Activated CD4-positive, alpha-beta T cell treated with anti-CD3 and anti-CD28 coated beads, Interleukin-2, amount 10 ng/mL, durations not matched to agents 7 days and 5 days (primary cell): Measurements from ENCODE around the gene HYOU1. TPM values are rescaled to one million over a fixed set of nuclear protein-coding genes. Genes with fewer than 3 reads are reported as not detected.
"Not testable (repeated sequence)": the region's sequence is repeated elsewhere in the genome, so short reads cannot be mapped to it uniquely, and the experiment has no call there.

Experiments
- CTCF ChIA-PET: fragments of 350-600 bp; sonication (Branson Sonifier 250); formaldehyde crosslinking; loops from one replicate; lab custom pipeline; 2021; ENCODE audit warnings: antibody characterized with exemption; lab: Charles Lee
- POLR2A ChIA-PET: fragments of 350-600 bp; sonication (Branson Sonifier 250); formaldehyde crosslinking; loops from one replicate; lab custom pipeline; 2021; ENCODE audit warnings: antibody characterized with exemption; lab: Charles Lee
- DNase-seq: peaks from one replicate; pipeline ENCODE4 v3.0.0-alpha.2; 2020
- H3K27ac Mint-ChIP-seq: one replicate; pipeline ENCODE4 v1.8.0; 2021; ENCODE audit warnings: mild to moderate bottlenecking, moderate library complexity, mixed read lengths
- H3K27me3 Mint-ChIP-seq: one replicate; pipeline ENCODE4 v1.8.0; 2021; ENCODE audit warnings: mixed read lengths
- H3K36me3 Mint-ChIP-seq: one replicate; pipeline ENCODE4 v1.8.0; 2021; ENCODE audit warnings: low read depth, mixed read lengths
- H3K4me1 Mint-ChIP-seq: one replicate; pipeline ENCODE4 v1.8.0; 2021; ENCODE audit warnings: mixed read lengths
- H3K4me3 Mint-ChIP-seq: one replicate; pipeline ENCODE4 v1.8.0; 2021; ENCODE audit warnings: mild to moderate bottlenecking, moderate library complexity, mixed read lengths
- H3K9me3 Mint-ChIP-seq: one replicate; pipeline ENCODE4 v1.8.0; 2021; ENCODE audit warnings: mixed read lengths
- total RNA-seq, 2 experiments: library from RNA; stranded (reverse); gene quantifications; one replicate each; pipeline ENCODE4 v1.2.3, GENCODE V29; 2021

HYOU1 gene
- total RNA-seq, 2 experiments from 2014 or later: 117 to 119 TPM

DNA sequence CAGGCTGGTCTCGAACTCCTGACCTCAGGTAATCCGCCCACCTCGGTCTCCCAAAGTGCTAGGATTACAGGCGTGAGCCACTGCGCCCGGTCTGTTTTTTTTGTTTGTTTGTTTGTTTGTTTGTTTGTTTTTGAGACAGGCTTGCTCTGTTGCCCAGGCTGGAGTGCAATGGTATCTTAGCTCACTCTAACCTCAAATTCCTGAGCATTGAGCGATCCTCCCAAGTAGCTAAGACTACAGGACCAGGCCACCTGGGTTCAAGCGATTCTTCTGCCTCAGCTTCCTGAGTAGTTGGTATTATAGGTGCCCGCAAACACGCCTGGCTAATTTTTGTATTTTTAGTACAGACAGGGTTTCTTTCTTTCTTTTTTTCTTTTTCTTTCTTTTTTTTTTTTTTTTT is 23.6 kb downstream of the HYOU1 start:
- CTCF ChIA-PET: interaction anchor here (0.6 to 1.4 kb wide), 8 partner anchors 9 to 292 kb away, joined by 3 to 6 read pairs (median 3); no protein-coding TSS in a partner anchor
- H3K27ac Mint-ChIP-seq, H3K36me3 Mint-ChIP-seq, DNase-seq, H3K9me3 Mint-ChIP-seq, POLR2A ChIA-PET, H3K4me3 Mint-ChIP-seq, H3K27me3 Mint-ChIP-seq: not testable (repeated sequence)
- H3K4me1 Mint-ChIP-seq: peaks cover 22% of the 10 kb centered on the region

DNA sequence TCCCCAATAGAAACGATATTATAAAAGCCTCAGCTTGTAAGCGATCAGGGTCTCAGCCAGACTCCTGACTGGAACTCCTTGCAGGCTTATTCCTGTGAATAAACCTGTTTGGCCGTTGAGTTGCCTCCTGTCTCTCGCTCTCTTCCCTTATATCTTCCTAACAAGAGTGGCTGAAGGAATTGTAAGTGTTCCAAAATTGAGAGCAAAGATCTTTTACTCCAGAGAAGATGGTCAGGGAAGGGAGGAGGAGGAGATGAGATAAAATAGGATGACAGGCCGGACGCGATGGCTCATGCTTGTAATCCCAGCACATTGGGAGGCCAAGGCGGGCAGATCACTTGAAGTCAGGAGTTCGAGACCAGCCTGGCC is 25.1 kb downstream of the HYOU1 start:
- DNase-seq: no peak
- ChIA-PET CTCF (interaction anchor here (0.8 to 2.3 kb wide), 12 partner anchors 9 to 289 kb away, joined by 3 to 15 read pairs (median 5); no protein-coding TSS in a partner anchor), POLR2A (no interaction called here)
- Mint-ChIP-seq H3K27ac (no peak overlapping the region), H3K4me3 (no peak overlapping the region), H3K36me3 (peaks cover 13% of the 10 kb centered on the region), H3K9me3 (no peaks in the 10 kb centered on the region), H3K27me3 (no peaks in the 10 kb centered on the region), H3K4me1 (peaks cover 26% of the 10 kb centered on the region)

DNA sequence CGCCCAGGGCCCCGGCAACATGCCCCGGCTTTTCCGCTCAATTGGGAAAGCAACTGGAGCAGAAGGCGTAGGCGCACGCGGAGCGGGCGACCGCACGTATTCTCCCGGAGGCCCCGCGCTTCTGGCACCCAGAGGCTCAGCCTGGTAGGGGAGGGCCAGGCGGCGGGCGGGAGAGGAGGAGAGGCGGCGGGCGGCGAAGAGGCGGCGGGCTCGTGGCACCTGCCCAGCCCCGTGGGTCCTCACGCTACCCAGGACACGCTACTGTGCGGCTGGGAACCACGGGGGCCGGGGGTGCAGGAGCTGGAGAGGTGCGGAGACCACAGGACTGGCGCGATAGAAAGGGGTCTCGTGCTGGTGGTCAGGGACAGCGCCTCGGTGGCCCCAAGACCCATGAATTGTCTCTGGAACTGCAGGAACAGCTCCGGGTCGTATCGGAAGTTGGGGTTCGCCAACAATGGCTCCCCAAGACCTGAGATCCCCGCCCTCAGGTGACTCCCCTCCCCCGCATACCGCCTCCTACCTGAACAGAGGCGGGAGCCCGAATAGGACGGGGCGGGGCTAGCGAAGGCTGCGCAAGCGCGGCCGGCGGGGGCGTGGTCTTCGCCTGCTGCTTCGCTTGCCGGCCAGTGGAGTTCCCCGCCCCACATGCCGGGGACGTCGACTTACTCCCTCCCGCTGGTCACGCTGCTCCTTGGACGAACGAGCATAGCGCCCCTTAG is 26.5 kb downstream of the HYOU1 start, which contains the start of gene SLC37A4:
Gene SLC37A4 (minus strand): TSS at position 549 of the 719 bp plus-strand sequence.
- peaks cover 15% of the 10 kb centered on the region for H3K36me3 Mint-ChIP-seq
- DNase-seq: peak; percentile 98
- H3K9me3 Mint-ChIP-seq: no peaks in the 10 kb centered on the region
- POLR2A ChIA-PET: interaction anchor here (0.6 to 0.7 kb wide), 2 partner anchors 12 to 88 kb away, joined by 3 read pairs; partner anchors contain the start of genes RPS25 and TRAPPC4
- peak within 1 kb of the TSS; percentile 81 for H3K27ac Mint-ChIP-seq
- no peaks in the 10 kb centered on the region for H3K27me3 Mint-ChIP-seq
- peaks cover 28% of the 10 kb centered on the region for H3K4me1 Mint-ChIP-seq
- peak within 1 kb of the TSS; percentile 70 for H3K4me3 Mint-ChIP-seq
- CTCF ChIA-PET: interaction anchor here (0.7 to 2.3 kb wide), 16 partner anchors 7 to 307 kb away, joined by 3 to 15 read pairs (median 4); partner anchors contain the start of gene BCL9L

DNA sequence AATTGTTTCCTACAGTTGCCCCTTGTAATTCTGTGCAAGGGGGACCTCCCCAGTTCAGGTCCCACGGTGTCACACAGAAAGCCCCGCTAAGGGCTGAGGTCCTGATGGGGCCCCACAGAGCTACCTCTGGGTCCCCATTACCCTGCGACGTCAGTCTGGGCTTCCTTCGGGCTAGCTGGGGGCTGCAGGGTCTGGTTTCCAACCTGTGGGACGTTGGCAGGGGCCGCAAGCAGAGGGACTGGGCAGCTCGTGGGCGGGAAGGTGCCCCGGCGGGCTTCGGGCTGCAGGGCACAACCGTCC is 27.0 kb downstream of the HYOU1 start:
- POLR2A ChIA-PET: interaction anchor here (0.7 kb wide), 1 partner anchor 12 kb away, joined by 3 read pairs; the partner anchor contains the start of genes RPS25 and TRAPPC4
- H3K4me3 Mint-ChIP-seq: peak overlapping the region; percentile 70
- peaks cover 31% of the 10 kb centered on the region for H3K4me1 Mint-ChIP-seq
- H3K27me3 Mint-ChIP-seq: no peaks in the 10 kb centered on the region
- no peaks in the 10 kb centered on the region for H3K9me3 Mint-ChIP-seq
- CTCF ChIA-PET: interaction anchor here (0.7 to 2.3 kb wide), 10 partner anchors 11 to 308 kb away, joined by 3 to 15 read pairs (median 4); partner anchors contain the start of gene BCL9L
- DNase-seq: no peak
- H3K36me3 Mint-ChIP-seq: peaks cover 20% of the 10 kb centered on the region
- H3K27ac Mint-ChIP-seq: peak overlapping the region; percentile 81

DNA sequence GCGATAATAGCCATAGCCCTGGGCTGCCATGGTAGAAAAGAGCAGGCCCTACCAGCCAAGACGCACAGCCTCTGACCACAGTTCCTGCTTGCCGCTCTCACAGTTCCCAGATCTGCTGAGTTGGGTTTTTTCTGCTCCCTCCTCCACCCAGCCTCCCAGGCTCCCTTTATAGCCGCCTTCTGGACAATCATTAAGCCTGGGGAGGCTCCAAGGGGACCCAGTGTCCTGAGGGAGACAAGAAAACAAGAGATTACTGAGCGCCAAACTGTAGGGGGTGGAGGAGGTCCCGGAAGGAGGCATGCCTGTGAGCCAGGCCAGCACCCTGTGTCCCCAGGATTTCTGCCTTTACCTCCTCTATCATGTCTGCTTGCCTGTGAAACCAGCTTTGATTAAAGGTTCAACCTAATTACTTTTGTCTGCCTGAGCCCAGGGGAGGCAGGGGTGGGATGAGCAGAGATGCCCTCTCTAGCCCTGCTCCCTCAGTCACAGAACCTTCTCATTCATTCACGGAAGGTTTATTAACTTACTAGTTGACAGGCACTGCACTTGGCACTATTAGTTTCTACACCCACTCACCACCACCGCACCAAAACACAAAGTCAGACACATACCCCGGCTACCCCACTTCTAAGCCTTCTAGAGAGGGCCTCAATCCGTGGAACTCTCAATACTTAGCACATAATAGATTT is 27.5 kb downstream of the HYOU1 start:
- Mint-ChIP-seq H3K36me3 (peaks cover 24% of the 10 kb centered on the region), H3K4me3 (peak overlapping the region; percentile 70)
- POLR2A ChIA-PET: no interaction called here

DNA sequence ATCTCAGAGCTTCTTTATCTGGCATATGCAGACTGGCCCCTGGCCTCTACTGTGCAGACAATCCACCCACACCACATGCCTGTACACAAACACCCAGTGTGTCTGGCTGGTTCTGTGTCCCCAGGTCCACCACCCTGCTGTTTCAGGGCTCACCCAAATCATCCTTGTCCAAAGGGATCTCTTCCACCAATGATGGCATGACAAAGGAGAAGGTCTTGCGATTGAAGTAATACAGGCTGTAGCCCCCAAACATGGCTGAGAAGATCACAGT is 28.0 kb downstream of the HYOU1 start:
- ChIA-PET POLR2A (no interaction called here), CTCF (interaction anchor here (1.5 kb wide), 1 partner anchor 10 kb away, joined by 5 read pairs; no protein-coding TSS in a partner anchor)
- Mint-ChIP-seq H3K4me1 (peaks cover 38% of the 10 kb centered on the region), H3K9me3 (no peaks in the 10 kb centered on the region), H3K36me3 (peaks cover 27% of the 10 kb centered on the region), H3K4me3 (peak overlapping the region; percentile 70), H3K27ac (peak overlapping the region; percentile 81), H3K27me3 (no peaks in the 10 kb centered on the region)
- DNase-seq: no peak

More for the DNA sequence above, 27.5 kb downstream of the HYOU1 start:
- Mint-ChIP-seq H3K4me1 (peaks cover 35% of the 10 kb centered on the region), H3K27me3 (no peaks in the 10 kb centered on the region), H3K27ac (peak overlapping the region; percentile 81), H3K9me3 (no peaks in the 10 kb centered on the region)
- peak; percentile 16 for DNase-seq
- CTCF ChIA-PET: interaction anchor here (1.2 to 2.3 kb wide), 7 partner anchors 10 to 308 kb away, joined by 3 to 15 read pairs (median 4); partner anchors contain the start of gene BCL9L

DNA sequence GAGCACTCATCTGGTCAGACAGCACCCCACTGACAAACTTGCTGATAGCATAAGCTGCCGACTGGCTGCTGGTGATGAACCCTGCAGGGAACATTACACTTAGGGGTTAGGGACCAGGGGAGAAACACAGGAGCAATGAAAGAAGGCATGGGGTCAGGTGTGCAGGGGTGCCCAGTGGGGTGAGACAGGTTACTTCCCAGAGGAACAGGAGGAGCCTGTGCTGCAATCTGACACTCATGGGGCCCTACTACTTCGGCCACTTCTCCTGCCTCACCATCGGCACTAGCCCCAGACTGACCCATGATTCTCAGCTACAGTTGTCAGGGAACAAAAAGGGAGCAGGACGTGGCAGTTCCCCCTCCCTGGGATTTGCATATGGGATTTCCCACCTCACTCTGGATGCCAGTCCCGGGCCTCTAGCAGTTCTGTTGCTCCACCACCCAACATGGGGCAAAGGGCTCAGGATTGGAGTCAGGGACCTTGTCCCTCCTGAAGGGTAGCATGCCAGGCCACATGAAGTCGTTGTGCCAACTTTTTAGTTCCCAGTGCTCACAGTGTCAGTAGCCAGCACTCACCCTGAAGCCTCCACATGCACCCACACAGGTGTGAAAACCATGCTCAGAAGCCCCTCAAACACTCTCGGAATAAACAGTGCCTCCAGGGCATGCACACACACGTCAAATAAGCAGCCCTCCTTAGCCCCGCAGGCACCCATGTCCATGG is 28.5 kb downstream of the HYOU1 start:
- ChIA-PET CTCF (interaction anchor here (1.6 to 2.1 kb wide), 2 partner anchors 22 to 30 kb away, joined by 3 to 4 read pairs; partner anchors contain the start of gene CENATAC), POLR2A (no interaction called here)
- peaks cover 42% of the 10 kb centered on the region for H3K4me1 Mint-ChIP-seq
- H3K36me3 Mint-ChIP-seq: peaks cover 28% of the 10 kb centered on the region
- peak overlapping the region; percentile 70 for H3K4me3 Mint-ChIP-seq
- H3K9me3 Mint-ChIP-seq: no peaks in the 10 kb centered on the region
- DNase-seq: no peak
- H3K27ac Mint-ChIP-seq: peak overlapping the region; percentile 81
- H3K27me3 Mint-ChIP-seq: no peaks in the 10 kb centered on the region

DNA sequence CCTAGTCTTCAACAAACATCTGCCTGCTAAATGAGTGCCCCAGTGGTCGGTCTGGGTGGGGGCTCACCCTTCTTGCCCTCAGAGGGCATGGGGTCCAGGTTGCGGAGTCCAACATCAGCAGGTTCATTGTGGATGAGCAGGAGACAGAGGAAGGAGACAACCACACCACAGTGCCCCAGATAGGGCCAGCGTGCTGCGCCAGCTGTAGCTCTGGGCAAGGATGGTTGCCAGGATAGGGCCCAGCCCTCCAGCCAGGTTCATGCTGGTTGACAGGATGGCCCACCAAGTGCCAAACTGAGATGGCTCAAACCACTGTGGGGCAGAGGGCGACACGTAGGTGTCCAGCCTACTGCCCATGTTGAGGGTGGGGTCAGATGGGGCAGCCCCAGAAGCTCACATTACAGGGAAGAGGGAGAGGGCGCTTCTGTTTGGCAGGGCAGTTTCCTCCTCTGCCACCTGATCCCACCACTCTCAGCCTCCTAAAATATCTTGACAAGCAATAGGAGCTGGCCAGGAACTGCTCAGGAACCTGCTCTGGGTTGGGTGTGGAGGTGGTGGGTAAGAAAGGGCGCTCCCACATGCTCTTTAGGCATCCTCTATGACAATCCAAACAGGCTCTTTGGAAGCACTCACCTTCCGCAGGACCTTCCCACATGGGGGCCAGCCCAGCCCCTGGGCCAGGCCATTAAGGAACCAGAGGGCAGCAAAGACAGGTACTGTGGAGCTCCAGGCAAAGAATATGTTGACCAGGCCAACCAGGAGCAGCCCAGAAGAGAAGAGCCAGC is 29.3 kb downstream of the HYOU1 start:
- DNase-seq: no peak
- Mint-ChIP-seq H3K4me3 (peak overlapping the region; percentile 1), H3K27me3 (no peaks in the 10 kb centered on the region), H3K9me3 (no peaks in the 10 kb centered on the region), H3K27ac (peak overlapping the region; percentile 15), H3K4me1 (peaks cover 47% of the 10 kb centered on the region), H3K36me3 (peaks cover 33% of the 10 kb centered on the region)
- POLR2A ChIA-PET: no interaction called here
- CTCF ChIA-PET: interaction anchor here (1.0 to 2.1 kb wide), 3 partner anchors 23 to 33 kb away, joined by 3 to 4 read pairs (median 3); partner anchors contain the start of gene CENATAC

DNA sequence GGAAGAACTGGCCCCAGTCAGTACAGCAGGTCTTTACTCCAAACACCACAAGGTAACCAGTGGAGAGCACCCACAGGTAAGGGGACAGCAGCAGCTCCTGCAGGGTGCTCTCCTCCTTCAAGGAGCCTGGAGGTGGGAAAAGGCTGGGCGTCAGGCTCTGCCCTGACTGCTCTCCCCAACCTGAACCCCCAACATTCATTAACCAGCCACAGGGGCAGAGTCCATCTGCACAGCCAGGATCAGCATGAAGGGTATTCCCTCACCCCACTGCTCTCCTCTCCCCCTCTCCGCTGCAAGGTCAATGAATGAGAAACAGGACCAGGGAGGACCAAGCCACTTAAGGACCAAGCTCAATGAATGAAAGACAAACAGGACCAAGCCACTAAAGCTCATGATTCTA is 30.0 kb downstream of the HYOU1 start:
- CTCF ChIA-PET: interaction anchor here (1.0 to 2.1 kb wide), 3 partner anchors 24 to 33 kb away, joined by 3 to 4 read pairs (median 3); partner anchors contain the start of gene CENATAC

DNA sequence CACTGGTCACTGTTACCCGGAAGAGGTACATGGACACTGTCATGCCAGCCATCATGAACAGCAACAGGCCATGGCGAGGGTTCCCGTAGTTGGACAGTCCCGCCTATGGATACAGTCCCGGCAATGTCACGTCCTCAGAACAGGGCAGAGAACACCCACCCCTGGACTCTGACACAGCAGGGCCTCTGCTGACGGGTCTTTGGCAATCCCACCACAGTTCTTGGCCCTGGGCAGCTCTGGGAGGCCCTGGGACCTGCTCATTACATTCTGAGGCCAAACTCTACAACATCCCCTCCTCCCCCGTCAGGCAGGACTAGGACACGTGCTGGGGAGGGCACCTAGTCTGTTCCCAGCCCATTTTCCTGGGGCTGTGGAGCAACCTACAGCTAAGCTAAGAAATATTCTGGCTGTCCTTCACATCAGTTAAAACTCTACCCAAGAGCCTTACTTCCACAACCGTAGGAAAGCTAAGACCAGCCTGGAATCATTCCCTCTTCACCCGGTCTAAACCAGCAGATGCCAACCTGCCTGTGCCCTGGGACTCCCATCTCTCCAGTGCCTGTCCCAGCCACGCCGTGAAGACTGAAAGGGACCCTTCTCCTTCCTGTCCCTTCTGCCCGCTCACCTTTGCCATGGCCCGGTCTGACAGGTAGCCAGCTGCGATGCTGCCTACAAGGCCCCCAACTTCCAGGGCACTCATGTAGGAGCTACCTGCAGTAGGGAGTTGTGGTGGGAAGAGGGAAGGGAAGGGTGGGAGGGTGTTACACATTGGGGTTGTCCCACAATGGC is 30.8 kb downstream of the HYOU1 start:
- POLR2A ChIA-PET: no interaction called here
- no peak overlapping the region for H3K4me3 Mint-ChIP-seq
- H3K36me3 Mint-ChIP-seq: peaks cover 44% of the 10 kb centered on the region
- H3K9me3 Mint-ChIP-seq: no peaks in the 10 kb centered on the region
- no peak for DNase-seq
- H3K27ac Mint-ChIP-seq: peak overlapping the region; percentile 42
- no peaks in the 10 kb centered on the region for H3K27me3 Mint-ChIP-seq
- H3K4me1 Mint-ChIP-seq: peaks cover 55% of the 10 kb centered on the region
- CTCF ChIA-PET: no interaction called here

More for the DNA sequence above, 30.0 kb downstream of the HYOU1 start:
- no peak for DNase-seq
- Mint-ChIP-seq H3K9me3 (no peaks in the 10 kb centered on the region), H3K27ac (peak overlapping the region; percentile 5), H3K27me3 (no peaks in the 10 kb centered on the region), H3K36me3 (peaks cover 38% of the 10 kb centered on the region), H3K4me3 (no peak overlapping the region), H3K4me1 (peaks cover 51% of the 10 kb centered on the region)
- POLR2A ChIA-PET: interaction anchor here (0.6 kb wide), 1 partner anchor 330 kb away, joined by 3 read pairs; no protein-coding TSS in a partner anchor

DNA sequence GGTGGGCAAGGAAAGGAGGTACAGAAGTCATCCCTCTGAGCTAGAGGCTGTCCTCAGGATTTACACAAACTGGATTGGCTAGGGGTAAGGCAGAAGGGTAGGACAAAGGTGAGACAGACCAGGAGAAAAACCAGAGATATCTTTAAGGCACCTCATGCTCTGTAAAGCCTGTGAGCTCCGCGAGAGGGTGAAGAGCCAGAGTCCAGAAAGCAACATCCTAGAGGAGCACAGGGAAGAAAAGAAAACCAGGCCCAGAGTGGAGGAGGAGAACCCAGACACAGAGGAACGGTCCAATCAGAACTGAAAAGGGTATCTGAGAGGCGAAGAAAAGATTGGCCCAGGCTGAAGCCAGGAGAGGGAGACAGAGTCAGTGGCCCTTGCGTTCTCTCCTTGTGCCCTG is 31.5 kb downstream of the HYOU1 start:
- H3K4me1 Mint-ChIP-seq: peaks cover 54% of the 10 kb centered on the region
- ChIA-PET POLR2A (no interaction called here), CTCF (interaction anchor here (0.6 kb wide), 2 partner anchors 11 to 687 kb away, joined by 5 to 7 read pairs; no protein-coding TSS in a partner anchor)
- no peak for DNase-seq
- no peak overlapping the region for H3K4me3 Mint-ChIP-seq
- H3K36me3 Mint-ChIP-seq: peaks cover 46% of the 10 kb centered on the region
- peak overlapping the region; percentile 37 for H3K27ac Mint-ChIP-seq
- no peaks in the 10 kb centered on the region for H3K9me3 Mint-ChIP-seq
- H3K27me3 Mint-ChIP-seq: no peaks in the 10 kb centered on the region
